Measurements from ENCODE around the gene KIF5A. TPM values are rescaled to one million over a fixed set of nuclear protein-coding genes. Genes with fewer than 3 reads are reported as not detected.
A peak's percentile ranks its signal among the peaks of the same experiment; 100 is the strongest.

KIF5A gene
- total RNA-seq, 1 donor from 2014 or later: 0.46 TPM

DNA sequence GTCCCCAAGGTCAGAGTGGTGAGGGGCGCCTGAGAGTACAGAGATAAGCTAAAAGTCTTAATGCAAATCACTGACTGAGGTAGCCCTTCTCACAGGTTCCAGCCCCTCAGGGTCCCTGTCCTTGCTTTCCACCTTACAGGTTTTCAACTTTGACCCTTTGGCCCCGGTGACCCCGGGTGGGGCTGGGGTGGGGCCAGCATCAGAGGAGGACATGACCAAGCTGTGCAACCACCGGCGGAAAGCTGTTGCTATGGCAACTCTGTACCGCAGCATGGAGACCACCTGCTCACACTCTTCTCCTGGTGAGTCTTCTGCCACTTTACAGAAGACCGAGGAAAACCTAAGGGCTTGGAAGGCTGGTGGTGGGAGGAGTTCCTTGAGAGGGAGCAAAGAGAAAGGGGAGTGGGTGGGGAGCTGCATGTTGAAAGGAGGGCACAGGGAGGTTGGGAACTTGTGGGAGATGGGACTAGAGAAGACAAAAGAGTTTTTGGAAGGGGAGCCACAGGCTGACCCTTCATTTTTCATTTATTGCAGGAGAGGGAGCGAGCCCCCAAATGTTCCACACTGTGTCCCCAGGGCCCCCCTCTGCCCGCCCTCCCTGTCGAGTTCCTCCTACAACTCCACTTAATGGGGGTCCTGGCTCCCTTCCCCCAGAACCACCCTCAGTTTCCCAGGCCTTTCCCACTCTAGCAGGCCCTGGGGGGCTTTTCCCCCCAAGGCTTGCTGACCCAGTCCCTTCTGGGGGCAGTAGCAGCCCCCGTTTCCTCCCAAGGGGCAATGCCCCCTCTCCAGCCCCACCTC is 24.8 kb upstream of the KIF5A start:
- H3K27ac Mint-ChIP-seq (ENCODE audit: unreplicated experiment): peak overlapping the region; percentile 81
- no peaks in the 10 kb centered on the region for H3K9me3 Mint-ChIP-seq (ENCODE audit: unreplicated experiment)
- peaks cover 26% of the 10 kb centered on the region for H3K4me1 Mint-ChIP-seq (ENCODE audit: unreplicated experiment)
- TF ChIP-seq, protein P1, sequence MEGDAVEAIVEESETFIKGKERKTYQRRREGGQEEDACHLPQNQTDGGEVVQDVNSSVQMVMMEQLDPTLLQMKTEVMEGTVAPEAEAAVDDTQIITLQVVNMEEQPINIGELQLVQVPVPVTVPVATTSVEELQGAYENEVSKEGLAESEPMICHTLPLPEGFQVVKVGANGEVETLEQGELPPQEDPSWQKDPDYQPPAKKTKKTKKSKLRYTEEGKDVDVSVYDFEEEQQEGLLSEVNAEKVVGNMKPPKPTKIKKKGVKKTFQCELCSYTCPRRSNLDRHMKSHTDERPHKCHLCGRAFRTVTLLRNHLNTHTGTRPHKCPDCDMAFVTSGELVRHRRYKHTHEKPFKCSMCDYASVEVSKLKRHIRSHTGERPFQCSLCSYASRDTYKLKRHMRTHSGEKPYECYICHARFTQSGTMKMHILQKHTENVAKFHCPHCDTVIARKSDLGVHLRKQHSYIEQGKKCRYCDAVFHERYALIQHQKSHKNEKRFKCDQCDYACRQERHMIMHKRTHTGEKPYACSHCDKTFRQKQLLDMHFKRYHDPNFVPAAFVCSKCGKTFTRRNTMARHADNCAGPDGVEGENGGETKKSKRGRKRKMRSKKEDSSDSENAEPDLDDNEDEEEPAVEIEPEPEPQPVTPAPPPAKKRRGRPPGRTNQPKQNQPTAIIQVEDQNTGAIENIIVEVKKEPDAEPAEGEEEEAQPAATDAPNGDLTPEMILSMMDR (IDR thresholded peaks at IDR 0.05; ENCODE audit: unreplicated experiment): no peak
- no peak for DNase-seq (ENCODE audit: low spot score)
- peaks cover 23% of the 10 kb centered on the region for H3K36me3 Mint-ChIP-seq (ENCODE audit: low read depth, unreplicated experiment)
- peaks cover 36% of the 10 kb centered on the region for H3K27me3 Mint-ChIP-seq (ENCODE audit: unreplicated experiment)
- peak overlapping the region; percentile 95 for H3K4me3 Mint-ChIP-seq (ENCODE audit: unreplicated experiment)

DNA sequence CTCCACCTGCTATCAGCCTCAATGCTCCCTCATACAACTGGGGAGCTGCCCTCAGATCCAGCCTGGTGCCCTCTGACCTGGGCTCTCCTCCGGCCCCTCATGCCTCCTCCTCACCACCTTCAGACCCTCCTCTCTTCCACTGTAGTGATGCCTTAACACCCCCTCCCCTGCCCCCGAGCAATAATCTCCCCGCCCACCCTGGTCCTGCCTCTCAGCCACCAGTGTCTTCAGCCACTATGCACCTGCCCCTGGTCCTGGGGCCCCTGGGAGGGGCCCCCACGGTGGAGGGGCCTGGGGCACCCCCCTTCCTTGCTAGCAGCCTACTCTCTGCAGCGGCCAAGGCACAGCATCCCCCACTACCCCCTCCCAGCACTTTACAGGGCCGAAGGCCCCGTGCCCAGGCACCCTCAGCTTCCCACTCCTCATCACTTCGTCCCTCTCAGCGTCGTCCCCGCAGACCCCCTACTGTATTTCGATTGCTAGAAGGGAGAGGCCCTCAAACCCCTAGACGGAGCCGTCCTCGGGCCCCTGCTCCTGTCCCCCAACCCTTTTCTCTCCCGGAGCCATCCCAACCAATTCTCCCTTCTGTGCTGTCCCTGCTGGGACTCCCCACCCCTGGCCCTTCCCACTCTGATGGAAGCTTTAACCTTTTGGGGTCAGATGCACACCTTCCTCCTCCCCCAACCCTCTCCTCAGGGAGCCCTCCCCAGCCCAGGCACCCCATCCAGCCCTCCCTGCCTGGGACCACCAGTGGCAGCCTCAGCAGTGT is 24.0 kb upstream of the KIF5A start:
- H3K4me3 Mint-ChIP-seq (ENCODE audit: unreplicated experiment): no peak overlapping the region
- TF ChIP-seq, protein P1 (IDR thresholded peaks at IDR 0.05; ENCODE audit: unreplicated experiment): no peak
- H3K27me3 Mint-ChIP-seq (ENCODE audit: unreplicated experiment): peaks cover 32% of the 10 kb centered on the region
- peaks cover 29% of the 10 kb centered on the region for H3K36me3 Mint-ChIP-seq (ENCODE audit: low read depth, unreplicated experiment)
- H3K27ac Mint-ChIP-seq (ENCODE audit: unreplicated experiment): no peak overlapping the region
- H3K4me1 Mint-ChIP-seq (ENCODE audit: unreplicated experiment): peaks cover 27% of the 10 kb centered on the region
- H3K9me3 Mint-ChIP-seq (ENCODE audit: unreplicated experiment): no peaks in the 10 kb centered on the region
- no peak for DNase-seq (ENCODE audit: low spot score)

DNA sequence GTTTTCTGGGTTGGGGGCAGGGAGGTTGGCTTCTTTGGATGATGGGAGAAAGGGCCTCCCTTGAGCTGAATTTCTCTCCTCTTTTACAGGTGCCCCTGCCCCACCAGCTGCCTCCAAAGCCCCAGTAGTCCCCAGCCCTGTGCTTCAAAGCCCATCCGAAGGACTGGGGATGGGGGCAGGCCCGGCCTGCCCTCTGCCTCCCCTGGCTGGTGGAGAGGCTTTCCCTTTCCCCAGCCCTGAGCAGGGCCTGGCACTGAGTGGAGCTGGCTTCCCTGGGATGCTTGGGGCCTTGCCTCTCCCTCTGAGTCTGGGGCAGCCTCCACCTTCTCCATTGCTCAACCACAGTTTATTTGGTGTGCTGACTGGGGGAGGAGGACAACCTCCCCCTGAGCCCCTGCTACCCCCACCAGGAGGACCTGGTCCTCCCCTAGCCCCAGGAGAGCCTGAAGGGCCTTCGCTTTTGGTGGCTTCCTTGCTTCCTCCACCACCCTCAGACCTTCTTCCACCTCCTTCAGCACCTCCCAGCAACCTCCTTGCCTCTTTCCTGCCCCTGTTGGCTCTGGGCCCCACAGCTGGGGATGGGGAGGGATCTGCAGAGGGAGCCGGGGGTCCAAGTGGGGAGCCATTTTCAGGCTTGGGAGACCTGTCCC is 23.2 kb upstream of the KIF5A start:
- Mint-ChIP-seq H3K4me3 (ENCODE audit: unreplicated experiment) (no peak overlapping the region), H3K4me1 (ENCODE audit: unreplicated experiment) (peaks cover 22% of the 10 kb centered on the region), H3K27ac (ENCODE audit: unreplicated experiment) (no peak overlapping the region), H3K27me3 (ENCODE audit: unreplicated experiment) (peaks cover 30% of the 10 kb centered on the region), H3K36me3 (ENCODE audit: low read depth, unreplicated experiment) (peaks cover 33% of the 10 kb centered on the region), H3K9me3 (ENCODE audit: unreplicated experiment) (no peaks in the 10 kb centered on the region)
- TF ChIP-seq, protein P1 (IDR thresholded peaks at IDR 0.05; ENCODE audit: unreplicated experiment): no peak
- DNase-seq (ENCODE audit: low spot score): no peak

DNA sequence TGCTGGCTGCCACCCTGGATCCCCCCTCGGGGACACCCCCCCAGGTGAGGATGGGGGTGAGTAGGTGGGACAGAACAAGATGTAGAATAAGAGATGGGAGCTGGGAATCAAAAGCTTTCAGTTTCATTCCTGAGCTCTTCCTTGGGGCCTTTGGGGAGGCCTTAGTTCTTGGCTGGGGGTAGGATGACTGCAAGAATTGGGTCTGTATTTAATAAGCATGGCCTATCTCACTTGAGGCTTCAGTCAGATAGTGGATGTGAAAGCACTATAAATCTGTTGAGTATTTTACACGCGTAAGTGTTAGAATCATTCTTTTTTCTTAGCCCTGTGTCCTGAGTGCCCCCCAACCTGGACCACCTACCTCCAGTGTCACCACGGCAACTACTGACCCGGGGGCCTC is 22.7 kb upstream of the KIF5A start:
- Mint-ChIP-seq H3K4me3 (ENCODE audit: unreplicated experiment) (peak overlapping the region; percentile 51), H3K4me1 (ENCODE audit: unreplicated experiment) (peaks cover 19% of the 10 kb centered on the region), H3K27me3 (ENCODE audit: unreplicated experiment) (peaks cover 25% of the 10 kb centered on the region), H3K27ac (ENCODE audit: unreplicated experiment) (no peak overlapping the region), H3K9me3 (ENCODE audit: unreplicated experiment) (no peaks in the 10 kb centered on the region), H3K36me3 (ENCODE audit: low read depth, unreplicated experiment) (peaks cover 39% of the 10 kb centered on the region)
- DNase-seq (ENCODE audit: low spot score): no peak
- TF ChIP-seq, protein P1 (IDR thresholded peaks at IDR 0.05; ENCODE audit: unreplicated experiment): no peak
